ENCODE data around the gene FBN3. TPM values are rescaled to one million over a fixed set of nuclear protein-coding genes. Genes with fewer than 3 reads are reported as not detected.

FBN3 gene
- polyA plus RNA-seq, 1 of the 3 experiments (the other 2 are of a cell fraction) = not detected

DNA sequence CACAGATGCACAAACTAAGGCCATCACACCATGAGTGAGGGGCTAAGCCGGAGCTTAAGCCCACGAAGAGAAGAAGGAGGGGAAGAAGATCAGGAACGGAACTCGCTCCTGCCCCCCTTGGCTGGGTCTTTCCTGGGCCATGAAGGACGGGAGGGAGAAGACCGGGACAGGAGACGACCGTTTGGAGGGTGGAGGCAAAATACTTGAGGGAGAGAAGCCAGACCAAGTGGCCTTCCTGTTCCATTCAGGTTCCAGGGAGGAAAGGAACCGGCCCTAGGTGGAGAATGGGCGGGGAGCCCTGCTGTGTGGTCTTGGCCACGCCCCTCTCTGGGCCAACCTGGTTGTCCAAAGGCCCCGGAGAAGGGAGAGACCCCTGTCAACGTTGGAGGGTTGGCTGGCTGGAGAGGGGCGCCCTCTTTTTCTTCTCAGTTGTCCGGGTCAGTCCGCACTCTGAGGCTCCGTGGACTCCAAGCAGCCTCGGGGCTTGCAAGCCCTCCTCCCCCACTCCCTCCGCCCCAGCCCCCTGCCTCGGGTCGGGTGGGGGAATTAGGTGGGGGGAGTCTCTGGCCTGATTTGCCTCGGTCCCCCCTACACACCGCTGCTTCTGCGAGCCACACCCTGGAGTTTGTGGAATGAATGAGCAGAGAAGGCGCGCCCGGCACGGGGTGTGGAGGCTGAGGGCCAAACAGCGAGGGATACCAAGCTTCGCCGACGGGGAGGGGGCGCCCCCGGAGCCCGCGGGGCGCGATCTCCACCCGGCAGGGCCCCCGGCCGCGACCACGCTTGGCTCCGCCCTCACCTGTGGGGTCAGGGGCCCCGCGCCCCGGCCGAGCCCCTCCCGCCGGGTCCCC is 757 bp downstream of the FBN3 start (continued):
- TF ChIP-seq FOSL2 (IDR thresholded peaks at IDR 0.05; ENCODE audit: borderline replicate concordance, low read depth) (no peak), USF1 (IDR thresholded peaks at IDR 0.05; ENCODE audit: borderline replicate concordance, low read depth) (no peak), CHD2 (IDR thresholded peaks at IDR 0.05; ENCODE audit: low read length, partially characterized antibody) (no peak), RXRA (IDR thresholded peaks at IDR 0.05; ENCODE audit: borderline replicate concordance, low read depth) (no peak)

DNA sequence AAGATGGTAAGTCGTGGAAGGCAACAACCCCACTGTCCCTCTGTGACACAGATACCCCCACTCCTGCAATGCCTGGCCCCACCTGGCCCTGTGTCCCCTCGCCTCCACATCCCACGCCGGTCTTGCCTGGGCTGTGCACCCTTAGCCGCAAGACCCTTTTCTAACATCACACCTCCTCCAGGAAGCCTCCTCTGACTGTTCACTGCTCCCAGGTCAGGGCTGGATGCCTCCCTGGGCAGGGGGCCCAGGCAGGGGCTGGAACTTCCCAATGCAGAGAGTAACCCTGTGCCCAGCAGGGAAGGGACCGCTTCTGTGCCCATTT is 1.3 kb downstream of the FBN3 start:
- H3K9me2 ChIP-seq = no peaks in the 10 kb centered on the region
- no peak overlapping the region for H3K9ac ChIP-seq
- no peaks in the 10 kb centered on the region for H3K79me2 ChIP-seq (ENCODE audit: insufficient read depth)
- H3K27ac ChIP-seq (ENCODE audit: low read depth in 2 of 2, low read length in 1 of 2) = no peak overlapping the region
- DNase-seq = no peak
- H3K4me3 ChIP-seq (ENCODE audit: low read depth in 2 of 2, low read length in 1 of 2) = no peak overlapping the region
- TF ChIP-seq USF2 (IDR thresholded peaks at IDR 0.05; ENCODE audit: borderline replicate concordance, low read depth, low read length) (no peak), RFX5 (IDR thresholded peaks at IDR 0.05; ENCODE audit: low read length) (no peak), EZH2phosphoT487 (IDR thresholded peaks at IDR 0.05; ENCODE audit: borderline replicate concordance, low read depth) (no peak), TAF1 (IDR thresholded peaks at IDR 0.05; ENCODE audit: borderline replicate concordance, low read depth, low read length) (no peak), SIN3A (IDR thresholded peaks at IDR 0.05; ENCODE audit: borderline replicate concordance, low read depth, low read length) (no peak), GATA2 (CRISPR knock-in tag; IDR thresholded peaks at IDR 0.05) (no peak), PBX3 (IDR thresholded peaks at IDR 0.05) (no peak), SMC3 (IDR thresholded peaks at IDR 0.05; ENCODE audit: low read depth, low read length) (no peak), YY1 (IDR thresholded peaks at IDR 0.05; ENCODE audit: low read depth) (no peak), TCF12 (IDR thresholded peaks at IDR 0.05) (no peak), IRF3 (IDR thresholded peaks at IDR 0.05; ENCODE audit: low read depth, low read length) (no peak), RAD21 (IDR thresholded peaks at IDR 0.05; ENCODE audit: low read length) (no peak), MXI1 (IDR thresholded peaks at IDR 0.05; ENCODE audit: low read depth, low read length) (no peak), GABPA (IDR thresholded peaks at IDR 0.05; ENCODE audit: low read depth) (no peak)
- TF ChIP-seq, protein P1, sequence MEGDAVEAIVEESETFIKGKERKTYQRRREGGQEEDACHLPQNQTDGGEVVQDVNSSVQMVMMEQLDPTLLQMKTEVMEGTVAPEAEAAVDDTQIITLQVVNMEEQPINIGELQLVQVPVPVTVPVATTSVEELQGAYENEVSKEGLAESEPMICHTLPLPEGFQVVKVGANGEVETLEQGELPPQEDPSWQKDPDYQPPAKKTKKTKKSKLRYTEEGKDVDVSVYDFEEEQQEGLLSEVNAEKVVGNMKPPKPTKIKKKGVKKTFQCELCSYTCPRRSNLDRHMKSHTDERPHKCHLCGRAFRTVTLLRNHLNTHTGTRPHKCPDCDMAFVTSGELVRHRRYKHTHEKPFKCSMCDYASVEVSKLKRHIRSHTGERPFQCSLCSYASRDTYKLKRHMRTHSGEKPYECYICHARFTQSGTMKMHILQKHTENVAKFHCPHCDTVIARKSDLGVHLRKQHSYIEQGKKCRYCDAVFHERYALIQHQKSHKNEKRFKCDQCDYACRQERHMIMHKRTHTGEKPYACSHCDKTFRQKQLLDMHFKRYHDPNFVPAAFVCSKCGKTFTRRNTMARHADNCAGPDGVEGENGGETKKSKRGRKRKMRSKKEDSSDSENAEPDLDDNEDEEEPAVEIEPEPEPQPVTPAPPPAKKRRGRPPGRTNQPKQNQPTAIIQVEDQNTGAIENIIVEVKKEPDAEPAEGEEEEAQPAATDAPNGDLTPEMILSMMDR (IDR thresholded peaks at IDR 0.05) = no peak
- 77% methylated on average over 3 of the region's 6 CpGs for WGBS (ENCODE audit: low lambda C conversion rate)
- CTCF ChIA-PET = interaction anchor here (1.2 kb wide), 1 partner anchor 11 kb away, joined by 5 read pairs; no protein-coding TSS in a partner anchor
- no peaks in the 10 kb centered on the region for H3K36me3 ChIP-seq (replicated peaks in 1 of 2; ENCODE audit: control insufficient read depth in 1 of 2, insufficient read depth in 2 of 2, low read length in 1 of 2)
- no peaks in the 10 kb centered on the region for H3F3A ChIP-seq (replicated peaks; ENCODE audit: insufficient read depth)
- no peak overlapping the region for H2AFZ ChIP-seq (ENCODE audit: low read depth)
- H3K27me3 ChIP-seq (ENCODE audit: insufficient read depth) = peaks cover 44% of the 10 kb centered on the region
- H3K4me1 ChIP-seq (ENCODE audit: control insufficient read depth in 1 of 2, insufficient read depth in 2 of 2, low read depth in 1 of 2, low read length in 1 of 2) = no peaks in the 10 kb centered on the region; a peak in 1 of 4 replicates
- no peaks in the 10 kb centered on the region for H4K20me1 ChIP-seq (ENCODE audit: insufficient read depth)
- no peaks in the 10 kb centered on the region for H3K9me3 ChIP-seq
- H3K4me2 ChIP-seq = no peak overlapping the region
- POLR2A ChIA-PET = interaction anchor here (0.6 kb wide), 1 partner anchor 218 kb away, joined by 4 read pairs; no protein-coding TSS in a partner anchor
